HK-2 (cell line): Measurements from ENCODE around the gene MEX3D.
"Not testable (repeated sequence)": the region's sequence is repeated elsewhere in the genome, so short reads cannot be mapped to it uniquely, and the experiment has no call there.

Experiments
- DNase-seq: peaks from one replicate; pipeline ENCODE4 v3.0.0-alpha.2; 2018; ENCODE audit not compliant: unreplicated experiment

Gene MEX3D

DNA sequence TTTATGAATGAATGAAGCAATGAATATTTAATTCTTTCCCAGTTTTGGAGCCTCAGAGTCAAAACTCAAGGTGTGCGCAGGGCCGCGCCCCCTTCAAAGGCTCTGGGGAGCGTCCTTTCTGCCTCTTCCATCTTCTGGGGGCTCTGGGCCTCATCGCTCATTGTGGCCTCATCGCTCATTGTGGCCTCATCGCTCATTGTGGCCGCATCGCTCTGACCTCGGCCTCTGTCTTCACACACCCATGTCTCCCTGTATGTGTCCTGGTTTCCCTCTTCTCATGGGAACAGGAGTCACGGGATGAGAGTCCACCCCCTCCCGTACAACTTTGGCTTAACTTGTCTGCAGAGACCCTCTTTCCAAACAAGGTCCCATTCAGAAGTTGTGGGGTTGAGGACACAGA lies 3.2 kb upstream of the MEX3D start:
- DNase-seq, result no peak

DNA sequence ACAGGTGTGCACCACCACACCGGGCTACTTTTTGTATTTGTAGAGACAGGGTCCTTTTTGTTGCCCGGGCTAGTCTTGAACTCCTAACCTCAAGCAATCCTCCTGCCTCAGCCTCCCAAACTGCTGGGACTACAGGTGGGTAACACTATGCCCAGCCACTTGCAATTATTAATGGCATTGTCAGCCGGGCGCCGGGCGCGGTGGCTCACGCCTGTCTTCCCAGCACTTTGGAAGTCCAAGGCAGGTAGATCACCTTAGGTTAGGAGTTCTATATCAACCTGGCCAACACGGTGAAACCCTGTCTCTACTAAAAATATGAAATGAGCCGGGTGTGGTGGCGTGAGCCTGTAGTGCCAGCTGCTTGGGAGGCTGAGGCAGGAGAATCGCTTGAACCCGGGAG lies 2.7 kb upstream of the MEX3D start:
- DNase-seq, result no peak

DNA sequence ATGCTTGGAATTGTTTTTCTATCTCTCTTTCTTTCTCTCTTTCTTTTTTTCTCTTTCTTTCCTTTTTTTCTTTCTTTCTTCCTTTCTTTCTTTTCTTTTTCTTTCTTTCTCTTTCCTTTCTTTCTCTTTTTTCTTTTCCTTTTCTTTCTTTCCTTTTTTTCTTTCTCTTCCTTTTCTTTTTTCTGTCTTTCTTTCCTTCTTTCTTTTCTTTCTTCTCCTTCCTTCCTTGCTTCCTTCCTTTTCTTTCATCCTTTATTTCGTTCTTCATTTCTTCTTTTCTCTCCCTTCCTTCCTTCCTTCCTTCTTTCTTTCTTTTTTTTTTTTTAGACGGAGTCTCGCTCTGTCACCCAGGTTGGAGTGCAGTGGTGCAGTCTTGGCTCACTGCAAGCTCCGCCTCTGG lies 1.9 kb upstream of the MEX3D start:
- DNase-seq, result no peak

DNA sequence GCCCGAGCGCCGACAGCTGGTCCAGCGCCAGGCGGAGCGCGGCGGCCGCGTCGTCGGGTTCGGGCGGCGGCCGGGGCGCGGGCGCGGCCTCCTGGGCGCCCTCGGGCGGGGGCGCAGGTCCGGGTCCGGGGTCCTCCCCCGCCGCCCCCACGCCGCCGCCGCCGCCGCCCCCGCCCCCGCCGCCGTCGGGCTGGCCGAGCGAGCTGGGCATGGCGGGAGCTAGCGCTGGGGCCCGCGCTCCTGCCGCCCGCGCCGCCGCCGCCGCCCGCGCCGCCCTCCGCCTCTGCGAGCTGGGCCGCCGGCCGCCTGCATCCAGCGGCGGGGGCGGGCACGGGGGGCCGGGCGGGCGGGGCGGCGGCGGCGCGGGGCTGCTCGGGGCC lies 287 bp downstream of the MEX3D start:
- no peak for DNase-seq

DNA sequence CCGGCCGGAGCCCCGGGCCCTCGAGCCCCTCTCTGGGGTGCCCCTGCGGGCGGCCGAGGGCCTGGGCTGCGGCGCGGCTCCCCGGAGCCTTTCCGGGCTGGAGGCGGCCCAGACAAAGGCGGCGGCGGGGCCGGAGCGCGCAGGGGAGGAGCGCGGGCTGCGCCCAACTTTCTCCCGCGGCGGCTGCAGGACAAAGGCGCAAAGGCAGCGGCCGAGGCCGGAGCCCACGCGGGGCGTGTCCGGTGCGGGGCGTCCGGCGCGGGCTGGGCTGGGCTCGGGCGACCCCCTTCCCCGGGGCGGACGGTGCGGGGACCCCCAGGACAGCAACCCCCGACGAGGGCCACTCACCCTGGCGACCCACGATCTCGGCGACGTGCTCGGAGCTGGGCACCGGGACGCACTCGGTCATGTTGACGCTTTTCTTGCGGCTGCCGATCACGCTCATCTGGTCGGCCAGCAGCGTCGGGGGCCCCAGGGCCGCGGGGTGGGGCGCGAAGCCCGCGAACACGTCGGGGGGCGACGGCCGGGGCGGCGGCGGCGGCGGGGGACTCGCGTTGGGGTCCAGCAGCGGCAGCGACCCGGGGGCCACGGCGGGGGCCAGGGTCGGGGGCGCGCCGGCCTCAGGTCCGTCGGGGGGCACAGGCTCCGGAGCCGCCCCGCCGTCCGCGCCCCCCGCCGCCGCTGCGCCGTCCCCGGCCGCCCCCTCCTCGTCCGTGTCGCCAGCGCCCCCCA lies 843 bp downstream of the MEX3D start:
- DNase-seq, result peak; percentile 38

DNA sequence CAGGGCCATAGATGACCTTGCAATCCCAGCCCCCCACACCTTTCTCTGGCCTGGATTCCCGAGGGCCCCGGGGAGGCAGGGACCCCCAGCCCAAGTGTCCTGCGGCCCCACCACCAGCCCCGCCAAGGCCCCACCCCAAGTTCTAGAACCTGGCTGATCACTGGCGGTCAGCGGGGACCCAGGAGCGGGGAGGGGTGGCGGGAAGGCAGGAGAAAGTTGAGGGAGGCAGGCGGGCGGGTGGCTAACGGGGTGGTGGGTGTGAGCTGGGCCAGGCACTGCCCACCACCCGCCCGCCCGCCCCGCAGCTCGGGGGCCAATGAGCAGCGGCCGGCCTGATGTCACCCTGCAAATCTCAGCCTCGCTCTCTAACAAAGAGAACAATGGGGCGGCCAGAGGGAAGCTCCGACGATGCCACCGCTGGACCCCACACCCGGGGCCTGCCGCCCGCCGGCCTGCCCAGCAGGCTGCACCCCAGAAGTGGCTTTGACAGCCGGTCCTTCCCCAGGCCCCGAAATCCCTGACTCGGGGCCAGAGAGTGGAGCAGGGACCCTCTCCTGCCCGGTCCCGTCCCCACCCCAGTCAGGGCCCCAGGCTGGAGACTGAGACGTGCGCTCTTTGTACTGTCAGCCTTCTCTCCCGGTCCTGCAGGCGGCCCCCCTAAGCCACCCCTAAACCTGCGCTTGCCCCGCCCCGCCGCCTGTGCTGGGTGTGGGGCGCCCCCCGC lies 1.6 kb downstream of the MEX3D start:
- DNase-seq, result peak; percentile 83

DNA sequence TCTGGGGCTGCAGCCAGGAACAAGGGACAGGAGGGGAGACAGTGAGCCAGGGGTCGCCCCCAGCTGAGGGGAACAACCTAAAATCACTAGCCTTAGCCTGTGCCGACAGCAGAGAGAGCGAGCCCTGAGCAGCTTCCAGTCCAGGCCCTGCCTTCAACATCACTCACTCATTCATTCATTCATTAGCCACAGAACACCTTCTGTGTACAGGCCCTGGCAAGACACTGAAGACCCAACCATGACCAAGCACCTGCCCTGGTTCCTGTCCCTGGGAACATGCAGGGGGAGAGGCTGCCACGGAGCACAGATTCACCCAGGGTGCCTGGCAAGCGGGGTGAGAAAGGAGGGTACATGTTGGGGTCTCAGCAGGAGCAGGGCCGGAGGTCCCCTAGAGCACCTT lies 4.9 kb downstream of the MEX3D start:
- DNase-seq, result no peak

DNA sequence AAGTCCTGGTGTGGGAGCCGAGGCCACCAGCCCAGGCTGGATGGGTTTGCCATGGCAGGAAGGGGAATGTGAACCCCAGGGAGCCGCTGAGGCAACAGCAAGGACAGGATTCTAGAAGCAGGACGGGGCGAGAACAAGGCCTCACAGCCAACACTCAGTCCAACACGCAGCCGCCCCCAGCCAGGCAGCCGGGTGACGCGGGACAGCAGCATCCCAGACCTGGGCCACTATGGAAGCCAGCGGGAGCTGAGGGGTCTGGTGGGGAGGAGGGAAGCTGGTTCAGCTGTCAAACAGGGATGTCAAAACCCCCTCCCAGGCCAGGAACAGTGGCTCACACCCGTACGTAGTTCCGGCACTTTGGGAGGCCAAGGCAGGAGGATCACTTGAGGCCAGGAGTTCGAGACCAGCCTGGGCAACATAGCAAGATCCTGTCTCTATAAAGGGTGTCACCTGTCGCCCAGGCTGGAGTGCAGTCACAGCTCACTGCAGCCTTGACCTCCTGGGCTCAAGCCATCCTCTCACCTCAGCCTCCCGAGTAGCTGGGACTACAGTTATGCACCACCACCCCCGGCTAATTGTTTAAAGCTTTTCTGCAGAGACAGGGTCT lies 6.8 kb downstream of the MEX3D start:
- DNase-seq, result no peak

DNA sequence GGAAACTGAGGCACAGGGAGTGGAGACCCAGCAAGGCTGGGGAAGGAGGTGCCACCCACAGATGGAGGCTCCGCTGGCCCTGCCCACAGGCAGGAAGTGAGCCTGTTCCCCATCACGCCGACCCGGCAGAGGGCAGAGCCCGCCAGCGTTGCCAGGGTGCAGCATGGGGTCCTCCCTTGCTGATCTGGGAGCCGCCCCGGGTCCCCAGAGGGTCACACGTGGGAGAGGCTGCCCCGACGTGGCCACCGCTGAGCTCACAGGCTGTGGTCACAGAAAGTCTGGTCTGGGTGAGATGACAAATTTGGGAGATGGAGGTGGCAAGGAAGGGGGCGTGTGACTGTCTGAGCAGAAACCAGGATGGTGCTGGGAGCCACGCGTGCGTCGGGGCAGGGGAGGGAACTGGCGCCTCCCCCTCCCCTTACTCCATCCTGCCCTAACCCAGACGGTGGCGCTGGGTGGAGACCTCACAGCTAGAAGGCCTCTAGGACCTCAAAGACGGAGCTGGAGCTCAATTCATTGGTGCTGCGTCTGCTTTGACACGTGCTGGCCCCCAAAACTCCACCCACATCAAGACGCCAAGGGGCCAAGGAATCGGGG lies 7.7 kb downstream of the MEX3D start:
- DNase-seq, result no peak

DNA sequence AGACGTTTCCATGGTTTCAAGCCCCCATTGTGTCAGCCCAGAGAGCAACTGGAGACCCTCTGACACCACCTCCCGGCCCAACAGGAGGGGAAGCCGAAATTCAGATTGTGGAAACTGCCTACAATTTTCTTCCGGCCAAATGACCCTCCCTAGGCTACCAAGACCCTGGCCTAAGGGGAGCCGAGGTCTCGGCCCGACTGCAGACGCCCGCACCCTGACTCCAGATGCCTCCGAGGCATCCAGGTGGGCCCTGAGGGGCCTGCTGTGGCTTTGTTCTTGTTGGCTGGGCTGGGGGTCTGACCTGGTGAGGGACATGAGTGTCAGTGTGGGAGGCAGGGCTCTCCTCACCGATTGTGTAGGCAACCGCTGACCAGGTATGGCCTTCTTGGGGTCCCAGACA lies 9.6 kb downstream of the MEX3D start:
- no peak for DNase-seq

DNA sequence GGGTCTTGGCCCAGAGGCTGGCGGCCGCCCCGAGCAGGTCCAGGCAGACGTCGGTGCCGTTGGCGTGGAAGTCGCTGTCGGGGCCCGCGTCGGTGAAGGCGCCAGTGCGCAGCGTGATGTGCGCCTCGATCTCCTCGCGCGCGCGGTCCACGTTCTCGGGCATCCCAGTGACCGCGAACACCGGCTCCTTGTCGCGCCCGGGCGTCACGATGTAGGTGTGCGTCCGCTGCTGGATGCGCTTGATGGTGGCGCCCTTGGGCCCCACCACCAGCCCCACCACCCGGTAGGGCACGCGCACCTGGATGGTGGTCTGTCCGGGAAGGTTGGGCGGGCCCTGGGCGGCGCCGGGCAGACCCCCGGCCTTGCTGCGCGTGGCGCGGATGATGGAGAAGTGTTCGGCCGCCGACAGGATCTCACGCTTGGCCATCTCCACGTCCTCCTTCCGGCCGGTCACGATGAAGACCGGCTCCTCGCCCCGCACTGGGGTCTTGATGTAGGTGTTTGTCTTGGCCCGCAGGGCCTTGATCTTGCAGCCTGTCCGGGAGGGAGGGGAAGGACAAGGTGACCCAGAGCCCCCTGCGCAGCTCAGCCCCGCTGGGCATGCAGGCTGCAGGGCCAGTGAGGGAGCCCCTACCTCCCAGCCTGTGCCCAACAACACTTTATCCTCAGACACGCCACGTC lies 11.6 kb downstream of the MEX3D start:
- no peak for DNase-seq

DNA sequence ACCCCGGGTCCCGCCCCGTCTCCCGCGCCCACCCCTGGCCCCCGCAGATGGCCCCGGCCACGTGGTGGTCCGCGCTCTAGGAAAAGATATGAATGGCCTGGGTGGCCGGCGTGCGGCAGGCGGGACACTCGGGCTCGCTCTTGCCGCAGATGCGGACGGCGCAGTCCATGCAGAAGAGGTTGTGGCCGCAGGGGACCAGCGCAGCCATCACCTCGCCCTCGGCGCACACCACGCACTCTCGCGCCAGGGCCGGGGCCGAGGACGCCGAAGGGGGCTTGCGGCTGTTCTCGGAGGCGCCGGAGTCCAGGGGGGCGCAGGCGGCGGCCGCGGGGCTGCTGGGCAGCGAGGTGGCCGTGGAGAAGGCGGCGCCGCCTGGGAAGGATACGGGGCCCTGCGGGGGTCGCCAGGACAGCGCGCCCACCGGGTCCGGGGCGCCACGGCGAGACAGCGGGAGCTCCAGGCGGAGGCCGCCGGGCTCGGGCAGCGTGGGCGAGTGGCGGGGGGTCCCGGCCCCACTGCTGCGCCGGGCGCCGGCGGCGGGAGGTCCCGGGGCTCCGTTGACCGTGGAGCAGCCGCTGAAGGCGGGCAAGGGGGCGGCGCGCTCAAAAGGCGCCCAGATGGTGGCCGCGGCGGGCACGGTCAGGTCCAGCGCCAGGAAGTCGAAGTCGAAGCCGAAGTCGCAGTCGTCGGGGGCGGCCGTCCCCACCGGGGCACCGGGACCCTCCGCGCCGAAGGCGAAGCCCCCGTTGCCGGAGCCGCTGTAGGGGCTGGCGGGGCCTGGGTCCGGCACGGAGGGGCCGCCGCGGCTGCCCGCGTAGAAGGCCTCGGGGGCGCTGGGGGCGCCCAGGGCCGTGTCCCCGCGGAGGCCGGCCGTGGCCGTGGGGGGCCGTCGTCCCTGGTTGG lies 12.4 kb downstream of the MEX3D start:
- DNase-seq, result no peak

DNA sequence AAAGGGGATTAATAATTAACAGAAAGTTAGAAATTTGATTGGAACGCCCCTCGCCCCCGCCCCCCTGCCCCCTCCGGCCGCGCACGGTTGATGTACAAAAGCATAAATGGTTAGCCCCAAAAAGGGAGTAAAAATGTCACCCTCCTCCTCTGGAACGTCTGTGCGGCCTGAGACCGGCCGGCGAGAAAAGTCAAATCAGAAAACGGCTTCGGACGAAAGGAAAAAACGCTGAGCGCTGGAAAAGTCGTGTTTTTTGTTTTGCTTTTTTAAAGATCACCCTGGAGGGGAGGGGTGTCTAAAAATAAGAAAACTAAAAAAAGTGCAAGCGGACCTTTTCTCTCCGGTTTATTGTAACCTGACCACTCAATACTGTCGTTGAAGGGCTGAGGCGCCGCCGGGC lies 13.2 kb downstream of the MEX3D start:
- no peak for DNase-seq

DNA sequence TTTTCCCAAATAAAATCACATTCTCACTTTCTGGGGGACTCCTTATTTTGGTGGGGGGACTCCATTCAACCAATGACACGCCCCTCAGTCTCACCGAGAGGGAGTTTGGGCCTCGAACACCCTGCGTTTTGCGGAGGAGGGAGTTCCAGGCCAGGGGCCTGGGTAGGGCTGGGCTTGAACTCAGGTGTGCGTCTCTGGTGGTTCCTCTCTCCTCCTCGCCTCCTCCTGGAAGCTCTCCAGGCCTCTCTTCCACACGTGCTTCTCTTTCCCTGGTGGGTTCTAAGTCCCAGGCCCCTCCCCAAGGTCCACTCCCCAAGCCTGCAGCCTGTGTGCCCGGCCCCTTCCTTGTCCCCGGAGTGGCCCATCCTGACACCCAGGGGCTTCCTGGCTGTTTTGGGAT lies 14.7 kb downstream of the MEX3D start:
- no peak for DNase-seq

DNA sequence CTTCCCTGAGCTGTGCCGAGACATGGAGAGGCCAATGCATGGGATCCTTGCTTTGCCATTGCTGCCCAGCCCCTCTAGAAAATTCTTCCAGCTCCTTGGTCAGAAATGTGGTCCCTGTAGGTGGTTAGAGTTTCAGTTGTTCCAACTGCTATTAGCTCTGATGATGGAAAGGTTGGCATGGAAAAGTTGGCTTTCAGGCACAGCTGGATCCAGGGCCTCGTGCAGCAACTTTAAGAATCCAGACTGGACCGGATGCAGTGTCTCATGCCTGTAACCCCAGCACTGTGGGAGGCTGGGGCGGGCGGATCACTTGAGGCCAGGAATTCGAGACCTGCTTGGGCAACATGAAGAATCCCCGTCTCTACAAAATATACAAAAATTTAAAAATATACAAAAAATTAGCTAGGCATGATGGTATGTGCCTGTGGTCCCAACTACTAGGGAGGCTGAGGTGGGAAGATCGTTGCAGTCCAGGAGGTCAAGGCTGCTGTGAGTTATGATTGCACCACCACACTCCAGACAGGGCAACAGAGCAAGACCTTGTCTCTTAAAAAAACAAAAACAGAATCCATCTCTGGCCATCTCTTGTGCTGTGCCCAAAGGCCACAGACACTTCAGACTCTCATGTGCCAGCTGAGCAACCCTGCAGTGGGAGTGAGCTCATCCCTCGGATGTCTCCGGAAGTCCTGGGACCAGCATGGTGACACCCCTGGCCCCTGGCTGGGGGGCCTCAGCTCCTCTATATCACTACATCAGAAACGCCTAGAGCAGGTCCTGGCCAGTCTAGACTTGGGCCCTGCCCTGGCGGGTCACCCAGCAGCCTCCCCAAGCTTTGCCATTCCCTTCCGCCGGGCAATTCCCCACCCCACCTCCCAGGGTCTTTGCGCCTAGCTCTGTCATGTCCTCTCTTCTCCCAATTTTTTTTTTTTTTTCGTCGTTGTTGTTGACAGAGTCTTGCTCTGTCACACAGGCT lies 16.8 kb downstream of the MEX3D start:
- DNase-seq, result no peak

DNA sequence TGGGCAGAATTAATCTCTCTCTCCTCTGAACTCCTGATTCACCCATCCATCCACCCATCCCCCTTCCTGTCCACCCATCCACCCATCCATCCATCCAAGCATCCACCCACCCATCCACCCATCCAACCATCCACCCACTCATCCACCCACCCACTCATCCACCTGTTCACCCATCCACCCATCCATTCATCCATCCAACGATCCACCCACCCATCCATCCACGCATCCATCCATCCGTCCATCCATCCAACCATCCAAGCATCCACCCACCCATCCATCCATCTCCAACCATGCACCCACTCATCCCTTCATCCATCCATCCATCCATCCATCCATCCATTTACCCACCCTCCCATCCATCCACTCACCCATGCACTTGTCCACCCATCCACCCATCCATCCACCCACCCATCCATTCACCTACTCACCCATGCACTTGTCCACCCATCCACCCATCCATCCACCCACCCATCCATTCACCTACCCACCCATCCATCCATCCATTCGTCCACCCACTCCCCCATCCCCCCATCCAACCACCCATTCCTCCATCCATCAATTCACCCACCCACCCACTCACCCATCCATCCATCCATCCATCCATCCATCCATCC lies 18.7 kb downstream of the MEX3D start:
- DNase-seq, result no peak

DNA sequence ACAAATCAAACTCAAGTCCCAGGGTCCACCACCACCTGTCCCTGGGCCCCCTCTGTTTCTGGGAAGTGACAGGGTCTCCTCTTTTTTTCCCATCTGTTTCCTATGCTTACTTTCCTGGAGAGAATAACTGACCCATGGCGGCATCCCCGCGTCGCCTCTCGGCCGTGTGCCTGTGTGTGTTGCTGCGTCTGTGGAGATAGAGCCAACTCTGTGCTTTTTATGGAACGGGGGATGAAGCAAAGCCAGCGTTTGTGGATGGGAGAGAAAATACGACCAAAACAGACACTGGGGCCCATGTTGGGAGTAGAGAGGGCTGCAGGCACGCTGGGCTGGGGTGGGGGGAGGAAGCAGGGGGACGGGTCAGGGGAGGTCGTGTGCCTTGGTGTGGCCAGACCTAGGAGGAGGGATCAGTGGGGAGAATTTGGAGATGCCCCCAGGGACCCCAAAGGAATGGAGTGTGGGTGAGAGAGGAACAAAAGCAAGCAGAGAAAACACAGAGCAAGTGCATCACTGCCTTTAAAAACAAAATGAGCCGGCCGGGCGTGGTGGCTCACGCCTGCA lies 27.7 kb downstream of the MEX3D start:
- DNase-seq, result no peak

DNA sequence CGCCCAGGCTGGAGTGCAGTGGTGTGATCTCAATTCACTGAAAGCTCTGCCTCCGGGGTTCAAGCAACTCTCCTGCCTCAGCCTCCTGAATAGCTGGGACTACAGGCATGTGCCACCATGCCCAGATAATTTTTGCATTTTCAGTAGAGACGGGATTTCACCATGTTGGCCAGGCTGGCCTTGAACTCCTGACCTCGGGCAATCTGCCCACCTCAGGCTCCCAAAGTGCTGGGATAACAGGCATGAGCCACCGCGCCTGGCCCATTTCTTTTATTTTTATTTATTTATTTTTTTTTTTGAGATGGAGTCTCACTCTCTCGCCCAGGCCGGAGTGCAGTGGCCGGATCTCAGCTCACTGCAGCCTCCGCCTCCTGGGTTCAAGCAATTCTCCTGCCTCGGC lies 28.4 kb downstream of the MEX3D start:
- DNase-seq, result not testable (repeated sequence)

DNA sequence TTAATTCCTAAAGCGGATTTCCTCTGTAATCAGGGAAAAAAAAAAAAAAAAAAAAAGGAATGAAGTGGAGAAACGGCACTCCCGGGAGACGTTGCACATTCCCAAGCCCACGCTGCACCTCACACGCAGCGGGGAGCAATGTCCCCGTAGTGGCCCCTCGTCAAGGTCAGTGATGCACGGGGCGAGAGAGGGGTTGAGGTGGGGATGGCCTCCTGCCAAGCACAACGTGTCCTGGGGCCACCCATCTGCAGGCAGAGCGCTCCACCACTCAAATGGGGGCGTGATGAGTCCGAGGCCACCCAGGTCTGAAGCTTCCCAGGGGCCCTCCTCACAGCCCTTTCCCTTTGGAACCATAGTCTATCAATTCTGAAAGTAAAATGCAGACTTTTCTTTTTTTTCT lies 29.1 kb downstream of the MEX3D start:
- DNase-seq, result no peak
